ENCODE data around the gene CHCHD3.

DNA sequence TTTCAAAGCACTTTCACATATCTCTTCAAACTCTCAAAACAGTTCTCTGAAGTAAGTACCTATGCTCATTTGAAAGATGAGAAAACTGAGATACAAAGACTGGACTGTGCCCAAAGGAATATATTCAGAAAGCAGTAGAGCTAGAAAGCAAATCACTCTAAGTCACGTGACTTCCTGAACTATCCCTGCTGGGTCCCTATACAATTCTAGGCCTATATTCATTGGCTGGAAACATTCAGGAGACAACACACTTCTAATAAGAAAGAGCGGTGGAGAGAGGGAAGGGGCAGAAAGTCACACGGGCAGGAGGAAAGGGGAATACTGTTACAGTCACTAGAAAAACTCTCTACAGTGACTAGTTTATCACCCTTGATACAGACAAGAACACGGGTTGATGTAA is 140.0 kb downstream of the CHCHD3 start:
- no peak for TF ChIP-seq PPARA (CRISPR knock-in tag; IDR thresholded peaks at IDR 0.05; ENCODE audit: borderline replicate concordance)
- no peak for TF ChIP-seq ZFP3 (CRISPR knock-in tag; IDR thresholded peaks at IDR 0.05)
- TF ChIP-seq, protein P1, sequence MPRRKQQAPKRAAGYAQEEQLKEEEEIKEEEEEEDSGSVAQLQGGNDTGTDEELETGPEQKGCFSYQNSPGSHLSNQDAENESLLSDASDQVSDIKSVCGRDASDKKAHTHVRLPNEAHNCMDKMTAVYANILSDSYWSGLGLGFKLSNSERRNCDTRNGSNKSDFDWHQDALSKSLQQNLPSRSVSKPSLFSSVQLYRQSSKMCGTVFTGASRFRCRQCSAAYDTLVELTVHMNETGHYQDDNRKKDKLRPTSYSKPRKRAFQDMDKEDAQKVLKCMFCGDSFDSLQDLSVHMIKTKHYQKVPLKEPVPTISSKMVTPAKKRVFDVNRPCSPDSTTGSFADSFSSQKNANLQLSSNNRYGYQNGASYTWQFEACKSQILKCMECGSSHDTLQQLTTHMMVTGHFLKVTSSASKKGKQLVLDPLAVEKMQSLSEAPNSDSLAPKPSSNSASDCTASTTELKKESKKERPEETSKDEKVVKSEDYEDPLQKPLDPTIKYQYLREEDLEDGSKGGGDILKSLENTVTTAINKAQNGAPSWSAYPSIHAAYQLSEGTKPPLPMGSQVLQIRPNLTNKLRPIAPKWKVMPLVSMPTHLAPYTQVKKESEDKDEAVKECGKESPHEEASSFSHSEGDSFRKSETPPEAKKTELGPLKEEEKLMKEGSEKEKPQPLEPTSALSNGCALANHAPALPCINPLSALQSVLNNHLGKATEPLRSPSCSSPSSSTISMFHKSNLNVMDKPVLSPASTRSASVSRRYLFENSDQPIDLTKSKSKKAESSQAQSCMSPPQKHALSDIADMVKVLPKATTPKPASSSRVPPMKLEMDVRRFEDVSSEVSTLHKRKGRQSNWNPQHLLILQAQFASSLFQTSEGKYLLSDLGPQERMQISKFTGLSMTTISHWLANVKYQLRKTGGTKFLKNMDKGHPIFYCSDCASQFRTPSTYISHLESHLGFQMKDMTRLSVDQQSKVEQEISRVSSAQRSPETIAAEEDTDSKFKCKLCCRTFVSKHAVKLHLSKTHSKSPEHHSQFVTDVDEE (CRISPR knock-in tag; IDR thresholded peaks at IDR 0.05) = no peak
- TF ChIP-seq, protein P2, sequence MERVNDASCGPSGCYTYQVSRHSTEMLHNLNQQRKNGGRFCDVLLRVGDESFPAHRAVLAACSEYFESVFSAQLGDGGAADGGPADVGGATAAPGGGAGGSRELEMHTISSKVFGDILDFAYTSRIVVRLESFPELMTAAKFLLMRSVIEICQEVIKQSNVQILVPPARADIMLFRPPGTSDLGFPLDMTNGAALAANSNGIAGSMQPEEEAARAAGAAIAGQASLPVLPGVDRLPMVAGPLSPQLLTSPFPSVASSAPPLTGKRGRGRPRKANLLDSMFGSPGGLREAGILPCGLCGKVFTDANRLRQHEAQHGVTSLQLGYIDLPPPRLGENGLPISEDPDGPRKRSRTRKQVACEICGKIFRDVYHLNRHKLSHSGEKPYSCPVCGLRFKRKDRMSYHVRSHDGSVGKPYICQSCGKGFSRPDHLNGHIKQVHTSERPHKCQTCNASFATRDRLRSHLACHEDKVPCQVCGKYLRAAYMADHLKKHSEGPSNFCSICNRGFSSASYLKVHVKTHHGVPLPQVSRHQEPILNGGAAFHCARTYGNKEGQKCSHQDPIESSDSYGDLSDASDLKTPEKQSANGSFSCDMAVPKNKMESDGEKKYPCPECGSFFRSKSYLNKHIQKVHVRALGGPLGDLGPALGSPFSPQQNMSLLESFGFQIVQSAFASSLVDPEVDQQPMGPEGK (CRISPR knock-in tag; IDR thresholded peaks at IDR 0.05; ENCODE audit: borderline replicate concordance) = no peak
- TF ChIP-seq, protein P3, sequence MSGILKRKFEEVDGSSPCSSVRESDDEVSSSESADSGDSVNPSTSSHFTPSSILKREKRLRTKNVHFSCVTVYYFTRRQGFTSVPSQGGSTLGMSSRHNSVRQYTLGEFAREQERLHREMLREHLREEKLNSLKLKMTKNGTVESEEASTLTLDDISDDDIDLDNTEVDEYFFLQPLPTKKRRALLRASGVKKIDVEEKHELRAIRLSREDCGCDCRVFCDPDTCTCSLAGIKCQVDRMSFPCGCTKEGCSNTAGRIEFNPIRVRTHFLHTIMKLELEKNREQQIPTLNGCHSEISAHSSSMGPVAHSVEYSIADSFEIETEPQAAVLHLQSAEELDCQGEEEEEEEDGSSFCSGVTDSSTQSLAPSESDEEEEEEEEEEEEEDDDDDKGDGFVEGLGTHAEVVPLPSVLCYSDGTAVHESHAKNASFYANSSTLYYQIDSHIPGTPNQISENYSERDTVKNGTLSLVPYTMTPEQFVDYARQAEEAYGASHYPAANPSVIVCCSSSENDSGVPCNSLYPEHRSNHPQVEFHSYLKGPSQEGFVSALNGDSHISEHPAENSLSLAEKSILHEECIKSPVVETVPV (CRISPR knock-in tag; IDR thresholded peaks at IDR 0.05) = no peak
- TF ChIP-seq, protein P4, sequence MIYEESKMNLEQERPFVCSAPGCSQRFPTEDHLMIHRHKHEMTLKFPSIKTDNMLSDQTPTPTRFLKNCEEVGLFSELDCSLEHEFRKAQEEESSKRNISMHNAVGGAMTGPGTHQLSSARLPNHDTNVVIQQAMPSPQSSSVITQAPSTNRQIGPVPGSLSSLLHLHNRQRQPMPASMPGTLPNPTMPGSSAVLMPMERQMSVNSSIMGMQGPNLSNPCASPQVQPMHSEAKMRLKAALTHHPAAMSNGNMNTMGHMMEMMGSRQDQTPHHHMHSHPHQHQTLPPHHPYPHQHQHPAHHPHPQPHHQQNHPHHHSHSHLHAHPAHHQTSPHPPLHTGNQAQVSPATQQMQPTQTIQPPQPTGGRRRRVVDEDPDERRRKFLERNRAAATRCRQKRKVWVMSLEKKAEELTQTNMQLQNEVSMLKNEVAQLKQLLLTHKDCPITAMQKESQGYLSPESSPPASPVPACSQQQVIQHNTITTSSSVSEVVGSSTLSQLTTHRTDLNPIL (CRISPR knock-in tag; IDR thresholded peaks at IDR 0.05; ENCODE audit: low read depth) = no peak
- no peak for TF ChIP-seq GLIS3 (CRISPR knock-in tag; IDR thresholded peaks at IDR 0.05)
- no peak for TF ChIP-seq ZC3H10 (CRISPR knock-in tag; IDR thresholded peaks at IDR 0.05)
- TF ChIP-seq ZNF70 (CRISPR knock-in tag; IDR thresholded peaks at IDR 0.05) = no peak
- no peak for TF ChIP-seq RARB (CRISPR knock-in tag; IDR thresholded peaks at IDR 0.05)

Measured in SK-N-SH treated with all-trans-retinoic acid at 6 μM for 48 hours (cell line).